HG02943 (cell line): ENCODE data around the gene HPN.
A peak's percentile ranks its signal among the peaks of the same experiment; 100 is the strongest.

Experiments used
- ATAC-seq: cut with Tn5 transposase; IDR thresholded peaks from one replicate; pipeline ENCODE4 v1.9.1; 2021; ENCODE audit warnings: mild to moderate bottlenecking, low read depth, moderate library complexity; ENCODE audit not compliant: unreplicated experiment

Gene HPN

DNA sequence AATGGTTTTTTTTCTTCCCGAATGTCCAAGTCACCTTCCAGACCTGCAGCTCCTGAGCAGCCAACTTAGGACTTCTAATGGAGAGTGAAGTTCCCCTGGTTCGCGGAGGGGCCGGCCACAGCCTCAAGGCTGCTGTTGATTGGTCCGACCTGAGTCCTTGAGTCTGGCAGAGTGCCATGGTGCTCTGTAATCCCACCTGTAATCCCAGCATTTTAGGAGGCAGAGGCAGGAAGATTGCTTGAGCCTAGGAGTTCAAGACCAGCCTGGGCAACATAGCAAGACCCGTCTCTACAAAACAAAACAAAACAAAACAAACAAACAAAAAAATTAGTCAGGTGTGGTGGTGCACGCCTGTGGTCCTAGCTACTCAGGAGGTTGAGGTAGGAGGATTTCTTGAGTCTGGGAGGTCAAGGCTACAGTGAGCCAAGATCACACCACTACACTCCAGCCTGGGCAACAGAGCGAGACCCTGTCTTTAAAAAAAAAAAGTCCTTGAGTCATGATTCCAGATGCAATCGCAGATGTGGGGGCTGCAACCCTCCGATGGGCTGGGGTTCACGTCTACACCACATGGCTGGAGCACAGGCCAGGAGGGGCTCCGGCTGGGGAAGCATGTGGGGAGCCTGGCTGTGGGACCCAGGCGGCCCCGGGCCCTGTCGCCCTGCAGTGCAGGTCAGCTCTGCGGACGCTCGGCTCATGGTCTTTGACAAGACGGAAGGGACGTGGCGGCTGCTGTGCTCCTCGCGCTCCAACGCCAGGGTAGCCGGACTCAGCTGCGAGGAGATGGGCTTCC lies 17.7 kb downstream of the HPN start:
- ATAC-seq = no peak

DNA sequence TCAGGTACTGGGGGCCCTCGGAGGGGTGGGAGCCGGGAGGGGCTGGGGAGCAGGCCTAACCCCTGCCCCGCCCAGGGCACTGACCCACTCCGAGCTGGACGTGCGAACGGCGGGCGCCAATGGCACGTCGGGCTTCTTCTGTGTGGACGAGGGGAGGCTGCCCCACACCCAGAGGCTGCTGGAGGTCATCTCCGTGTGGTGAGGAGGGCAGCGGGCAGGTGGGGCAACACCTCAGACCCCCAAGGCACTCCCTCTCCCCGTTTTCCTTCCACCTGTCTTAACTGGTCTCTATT lies 18.2 kb downstream of the HPN start:
- no peak for ATAC-seq

DNA sequence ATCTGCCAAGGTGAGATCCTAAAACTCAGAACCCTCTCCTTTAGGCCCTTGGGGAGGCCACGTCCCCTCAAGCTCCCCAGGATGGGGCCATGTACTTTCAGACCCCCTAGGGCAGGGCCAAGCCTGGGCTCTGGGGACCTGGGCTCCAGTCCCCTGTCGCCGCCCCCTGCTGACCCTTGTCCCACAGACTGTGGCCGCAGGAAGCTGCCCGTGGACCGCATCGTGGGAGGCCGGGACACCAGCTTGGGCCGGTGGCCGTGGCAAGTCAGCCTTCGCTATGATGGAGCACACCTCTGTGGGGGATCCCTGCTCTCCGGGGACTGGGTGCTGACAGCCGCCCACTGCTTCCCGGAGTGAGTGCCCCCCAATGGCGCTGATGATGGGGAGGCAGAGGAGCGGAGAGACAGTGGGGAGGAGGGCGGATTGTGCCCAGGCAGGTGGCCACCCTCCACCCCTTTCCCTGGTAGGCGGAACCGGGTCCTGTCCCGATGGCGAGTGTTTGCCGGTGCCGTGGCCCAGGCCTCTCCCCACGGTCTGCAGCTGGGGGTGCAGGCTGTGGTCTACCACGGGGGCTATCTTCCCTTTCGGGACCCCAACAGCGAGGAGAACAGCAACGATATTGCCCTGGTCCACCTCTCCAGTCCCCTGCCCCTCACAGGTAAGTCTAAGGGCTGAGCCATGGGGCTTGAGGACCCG lies 18.8 kb downstream of the HPN start:
- no peak for ATAC-seq

DNA sequence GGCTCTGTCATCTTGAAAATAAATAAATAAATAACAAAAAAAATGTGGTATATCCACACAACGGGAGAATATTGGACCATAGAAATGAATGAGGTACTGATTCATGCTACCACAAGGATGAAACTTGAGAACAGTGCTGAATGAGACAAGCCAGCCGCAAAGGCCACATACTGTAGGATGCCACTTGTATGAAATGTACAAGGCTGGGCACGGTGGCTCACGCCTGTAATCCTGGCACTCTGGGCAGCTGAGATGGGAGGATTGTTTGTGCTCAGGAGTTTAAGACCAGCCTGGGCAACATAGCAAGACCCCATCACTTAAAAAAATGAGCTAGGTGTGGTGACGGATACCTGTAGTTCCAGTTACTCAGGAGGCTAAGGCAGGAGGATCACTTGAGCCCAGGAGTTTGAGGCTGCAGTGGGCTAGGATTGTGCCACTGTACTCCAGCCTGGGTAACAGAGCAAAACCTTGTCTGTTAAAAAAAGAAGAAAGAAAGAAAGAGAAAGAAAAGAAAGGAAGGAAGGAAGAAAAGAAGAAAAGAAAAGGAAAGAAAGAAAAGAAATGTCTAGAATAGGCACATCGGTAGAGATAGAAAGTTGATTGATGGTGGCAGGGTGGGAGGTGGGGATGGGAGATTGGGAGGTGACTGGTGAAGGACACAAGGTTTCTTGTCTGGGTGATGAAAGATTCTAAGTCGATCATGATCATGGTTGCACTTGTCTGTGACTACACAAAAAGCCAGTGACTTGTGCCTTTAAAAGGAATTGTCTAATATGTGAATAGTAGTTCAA lies 20.3 kb downstream of the HPN start:
- ATAC-seq = no peak

DNA sequence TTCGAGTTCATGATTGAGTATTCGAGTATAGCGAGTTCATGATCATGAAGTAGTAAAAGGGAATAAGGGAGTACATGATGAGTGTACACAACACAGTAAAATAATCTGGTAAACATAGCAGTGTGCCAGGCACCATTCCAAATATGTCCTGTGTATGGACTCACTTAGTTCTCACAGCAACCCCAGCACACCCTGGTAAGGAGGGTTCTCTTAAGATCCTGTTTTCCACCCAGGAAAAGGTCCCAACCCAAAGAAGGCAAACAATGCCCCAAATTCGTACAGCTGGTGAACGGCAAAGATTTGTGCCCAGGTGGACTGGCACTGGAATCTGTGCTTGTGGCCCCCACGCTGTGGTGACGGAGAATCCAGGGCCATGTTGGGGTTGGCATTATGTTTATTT lies 21.4 kb downstream of the HPN start:
- ATAC-seq = no peak

DNA sequence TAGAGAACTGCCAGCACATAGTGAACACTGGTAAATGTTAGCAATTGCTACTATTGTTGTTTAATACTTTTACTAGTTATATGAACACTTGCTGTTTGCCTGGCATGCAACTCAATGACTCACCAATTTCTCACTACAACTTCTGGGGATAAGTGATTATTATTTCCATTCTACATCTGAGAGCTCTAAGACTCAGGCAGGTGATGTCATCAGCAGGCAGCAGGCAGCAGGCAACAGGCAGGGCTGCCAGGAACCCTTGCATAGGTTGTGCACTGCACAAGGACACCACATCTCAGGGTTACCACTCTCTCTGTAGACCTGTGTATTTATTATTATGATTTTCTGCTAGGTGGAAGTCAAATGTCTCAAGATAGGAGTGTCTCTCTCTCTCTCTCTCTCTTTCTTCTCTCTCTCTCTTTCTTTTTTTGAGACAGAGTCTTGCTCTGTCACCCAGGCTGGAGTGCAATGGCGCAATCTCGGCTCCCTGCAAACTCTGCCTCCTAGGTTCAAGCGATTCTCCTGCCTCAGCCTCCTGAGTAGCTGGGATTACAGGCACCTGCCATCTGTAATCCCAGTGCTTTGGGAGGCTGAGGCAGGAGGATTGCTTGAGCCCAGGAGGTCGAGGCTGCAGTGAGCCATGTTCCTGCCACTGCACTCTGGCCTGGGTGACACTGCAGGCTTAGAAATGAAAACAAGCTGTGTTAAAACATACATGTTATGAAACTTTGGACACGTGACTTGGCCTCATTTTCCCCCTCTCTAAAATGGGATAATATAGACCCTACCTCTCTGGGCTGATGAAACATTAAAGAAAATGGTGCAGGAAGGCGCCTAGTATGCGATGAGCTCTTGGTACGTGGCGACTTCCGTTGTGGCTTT lies 22.7 kb downstream of the HPN start:
- no peak for ATAC-seq

DNA sequence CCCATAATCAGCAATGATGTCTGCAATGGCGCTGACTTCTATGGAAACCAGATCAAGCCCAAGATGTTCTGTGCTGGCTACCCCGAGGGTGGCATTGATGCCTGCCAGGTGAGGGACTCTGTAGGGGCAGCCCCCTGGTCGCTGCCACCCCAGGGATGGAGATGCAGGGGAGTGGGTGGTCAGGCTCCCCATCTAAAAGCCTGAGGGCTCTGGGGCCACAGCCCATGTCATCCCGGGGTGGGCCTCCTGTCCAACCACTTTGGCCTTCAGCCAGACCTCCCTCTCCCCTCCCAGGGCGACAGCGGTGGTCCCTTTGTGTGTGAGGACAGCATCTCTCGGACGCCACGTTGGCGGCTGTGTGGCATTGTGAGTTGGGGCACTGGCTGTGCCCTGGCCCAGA lies 24.1 kb downstream of the HPN start:
- no peak for ATAC-seq

DNA sequence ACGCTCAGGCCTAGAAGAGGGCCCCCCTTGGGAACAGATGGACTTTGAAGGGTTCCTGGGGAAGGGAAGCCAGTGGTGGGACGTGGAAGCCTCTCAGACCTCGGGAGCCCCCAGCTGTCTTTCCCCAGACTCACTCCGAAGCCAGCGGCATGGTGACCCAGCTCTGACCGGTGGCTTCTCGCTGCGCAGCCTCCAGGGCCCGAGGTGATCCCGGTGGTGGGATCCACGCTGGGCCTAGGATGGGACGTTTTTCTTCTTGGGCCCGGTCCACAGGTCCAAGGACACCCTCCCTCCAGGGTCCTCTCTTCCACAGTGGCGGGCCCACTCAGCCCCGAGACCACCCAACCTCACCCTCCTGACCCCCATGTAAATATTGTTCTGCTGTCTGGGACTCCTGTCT lies 24.6 kb downstream of the HPN start:
- ATAC-seq = no peak

DNA sequence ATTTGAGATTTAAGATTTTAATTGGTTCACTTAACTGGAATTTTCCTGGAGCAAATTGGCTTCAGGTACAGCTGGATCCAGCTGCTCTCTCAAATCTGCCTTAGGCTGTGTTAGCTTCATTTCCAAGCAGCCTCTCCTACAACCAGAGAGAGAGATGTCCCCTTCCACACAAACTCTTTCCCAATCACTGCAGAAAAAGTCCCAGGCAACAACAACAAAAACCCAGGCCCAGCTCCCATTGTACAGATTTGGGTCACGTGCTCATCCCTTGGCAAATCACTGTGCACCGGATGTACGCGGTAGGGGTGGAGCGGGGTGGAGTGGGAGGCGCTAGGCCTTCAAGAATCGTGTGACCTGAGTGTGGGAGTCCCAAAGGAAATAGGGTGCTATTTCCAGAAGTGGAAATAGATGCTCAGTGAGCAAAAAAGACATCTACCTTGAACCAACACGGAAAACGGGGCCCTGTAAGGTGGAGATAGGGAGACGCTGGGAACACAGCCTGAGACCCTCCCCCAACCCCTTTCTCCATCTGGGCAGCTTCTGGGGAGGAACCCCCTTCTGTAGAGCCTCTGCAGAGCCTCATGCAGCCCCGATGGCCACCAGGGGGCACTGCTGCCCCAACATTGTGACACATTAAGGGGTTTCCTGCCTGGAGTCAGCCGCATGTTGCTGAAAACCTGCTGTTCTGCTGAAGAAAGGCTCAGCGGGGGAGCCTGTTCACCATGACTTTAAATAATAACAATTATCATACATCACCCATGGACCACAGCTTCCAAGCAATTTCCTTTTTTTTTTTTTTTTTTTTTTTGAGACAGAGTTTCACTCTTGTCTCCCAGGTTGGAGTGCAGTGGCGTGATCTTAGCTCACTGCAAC lies 25.4 kb downstream of the HPN start:
- ATAC-seq = peak; percentile 86

DNA sequence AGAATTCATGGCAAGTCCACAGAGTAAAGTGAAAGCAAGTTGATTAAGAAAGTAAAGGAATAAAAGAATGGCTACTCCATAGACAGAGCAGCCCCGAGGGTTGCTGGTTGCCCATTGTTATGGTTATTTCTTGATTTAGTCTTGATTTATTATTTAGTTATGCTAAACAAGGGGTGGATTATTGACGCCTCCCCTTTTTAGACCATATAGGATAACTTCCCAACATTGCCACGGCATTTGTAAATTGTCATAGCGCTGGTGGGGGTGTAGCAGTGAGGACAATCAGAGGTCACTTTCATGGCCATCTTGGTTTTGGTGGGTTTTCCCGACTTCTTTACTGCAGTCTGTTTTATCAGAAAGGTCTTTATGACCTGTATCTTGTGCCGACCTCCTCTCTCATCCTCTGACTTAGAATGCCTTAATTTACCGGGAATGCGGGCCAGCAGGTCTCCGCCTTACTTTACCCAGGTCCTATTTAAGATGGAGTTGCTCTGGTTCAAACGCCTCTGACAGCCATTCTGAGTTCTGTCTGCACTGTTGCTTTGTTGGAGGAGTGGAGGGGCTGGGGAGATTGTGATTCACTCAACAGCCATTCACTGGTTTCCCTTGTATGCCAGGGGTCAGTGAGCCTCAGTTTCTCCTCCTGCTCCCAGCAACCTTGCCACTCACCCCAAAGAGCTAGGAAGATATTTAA lies 27.6 kb downstream of the HPN start:
- ATAC-seq = no peak

DNA sequence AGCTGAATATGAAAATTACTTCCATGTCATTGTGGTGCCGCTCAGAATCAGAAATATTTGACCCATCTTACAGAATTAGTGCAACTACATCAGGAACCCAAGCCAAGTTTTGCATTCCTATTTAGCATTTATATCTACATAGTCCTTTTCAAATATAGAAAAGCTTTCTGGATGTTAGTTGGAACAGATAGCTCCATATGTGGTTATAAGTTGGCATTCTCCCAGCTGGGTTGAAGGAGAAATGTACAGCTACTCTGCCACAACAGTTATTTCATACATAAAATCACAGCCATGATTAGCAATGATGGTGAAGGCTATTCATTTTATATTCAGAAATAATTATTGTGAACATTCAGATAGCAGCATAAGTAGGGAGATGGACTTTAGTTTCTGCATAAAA lies 28.2 kb downstream of the HPN start:
- ATAC-seq = no peak

DNA sequence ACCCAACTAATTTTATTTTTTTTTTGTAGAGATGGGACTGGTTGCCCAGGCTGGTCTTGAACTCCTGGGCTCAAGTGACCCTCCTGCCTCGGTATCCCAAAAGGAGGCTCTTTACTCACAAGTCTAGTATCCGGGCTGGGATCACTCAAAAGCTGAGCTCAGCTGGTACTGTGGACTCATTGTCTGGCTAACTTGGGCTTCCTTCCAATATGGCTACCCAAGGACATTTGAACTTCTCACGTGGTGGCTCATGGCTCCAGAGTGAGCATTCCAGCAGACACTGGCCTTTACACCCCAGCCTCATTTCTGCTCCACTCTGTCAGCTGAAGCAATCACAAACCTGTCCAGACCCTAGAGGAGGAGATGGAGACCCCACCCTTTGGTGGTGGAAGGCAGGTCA lies 28.9 kb downstream of the HPN start:
- ATAC-seq = no peak

DNA sequence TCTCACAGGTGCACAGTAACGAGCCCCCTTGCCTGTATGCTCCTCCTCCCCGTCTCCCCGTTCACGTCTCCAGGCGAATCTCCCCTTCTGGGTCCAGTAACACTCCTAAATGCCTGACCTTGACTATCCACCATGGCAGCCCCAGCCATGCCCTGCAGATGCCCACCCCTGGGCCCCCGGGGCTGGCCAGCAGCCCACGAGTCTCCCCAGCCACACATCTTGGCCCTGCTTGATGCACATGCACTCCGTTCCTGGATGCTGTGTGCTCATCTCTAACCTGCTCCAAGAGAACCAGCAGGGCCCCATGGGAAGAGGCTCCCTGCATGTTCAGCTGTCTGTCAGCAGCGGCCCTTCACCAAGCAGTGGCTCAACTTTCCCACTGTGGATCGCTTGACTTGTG lies 32.0 kb downstream of the HPN start:
- ATAC-seq = no peak

DNA sequence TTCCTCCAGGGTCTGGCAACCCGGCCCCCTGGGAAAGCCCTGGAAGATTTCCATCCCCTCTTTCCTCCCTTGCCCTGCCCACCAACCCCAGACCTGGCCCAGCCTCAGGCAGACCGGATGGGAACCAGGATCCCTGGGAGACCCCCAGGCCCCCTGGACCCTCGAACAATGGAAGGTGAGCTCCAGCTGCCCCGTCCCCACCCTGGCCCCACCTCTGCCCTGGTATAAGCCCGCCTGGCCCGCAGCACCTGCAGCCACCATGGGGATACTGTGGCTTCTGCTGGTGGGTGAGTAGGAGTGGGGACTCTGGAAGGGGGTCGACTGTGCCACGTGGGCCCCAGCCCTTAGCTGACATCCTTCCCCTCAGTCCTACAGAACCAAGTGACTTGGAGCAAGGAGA lies 32.4 kb downstream of the HPN start:
- ATAC-seq = no peak

DNA sequence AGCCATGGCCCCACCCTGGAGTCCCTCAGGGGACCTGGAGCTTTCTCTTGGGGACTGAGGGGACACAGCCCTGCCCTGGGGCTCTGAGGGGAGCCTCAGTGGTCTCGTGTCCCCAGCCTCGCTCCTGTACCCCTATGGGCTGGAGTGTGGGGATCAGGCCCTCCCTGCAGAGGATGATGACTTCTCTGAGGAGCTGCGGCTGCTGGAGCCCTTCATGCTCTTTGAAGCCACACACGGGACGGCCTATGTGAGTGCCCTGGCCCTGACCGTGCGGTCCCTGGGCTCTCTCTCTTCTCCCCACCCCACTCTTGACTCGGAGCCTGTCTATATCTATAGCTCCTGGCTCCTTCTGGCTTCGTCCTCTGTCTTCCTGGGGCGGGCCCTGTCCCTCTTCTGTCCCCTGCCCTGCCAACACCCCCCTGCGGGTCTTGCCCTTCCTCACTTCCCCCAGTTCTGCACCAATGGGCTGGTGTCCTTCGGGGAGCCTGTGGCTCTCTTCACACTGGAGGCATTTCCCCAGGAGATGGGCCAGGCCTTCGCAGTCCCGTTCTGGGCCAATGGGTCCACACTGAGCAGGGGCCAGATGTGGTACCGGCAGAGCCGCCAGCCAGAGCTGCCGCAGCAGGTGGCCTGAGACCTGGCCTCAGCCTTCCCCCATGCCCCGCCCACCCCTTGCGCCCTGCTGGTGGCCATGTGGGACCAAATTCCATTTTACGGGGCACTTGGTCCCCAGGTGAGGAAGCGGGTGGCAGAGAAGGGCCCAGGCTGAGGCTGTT lies 33.1 kb downstream of the HPN start:
- ATAC-seq = no peak

DNA sequence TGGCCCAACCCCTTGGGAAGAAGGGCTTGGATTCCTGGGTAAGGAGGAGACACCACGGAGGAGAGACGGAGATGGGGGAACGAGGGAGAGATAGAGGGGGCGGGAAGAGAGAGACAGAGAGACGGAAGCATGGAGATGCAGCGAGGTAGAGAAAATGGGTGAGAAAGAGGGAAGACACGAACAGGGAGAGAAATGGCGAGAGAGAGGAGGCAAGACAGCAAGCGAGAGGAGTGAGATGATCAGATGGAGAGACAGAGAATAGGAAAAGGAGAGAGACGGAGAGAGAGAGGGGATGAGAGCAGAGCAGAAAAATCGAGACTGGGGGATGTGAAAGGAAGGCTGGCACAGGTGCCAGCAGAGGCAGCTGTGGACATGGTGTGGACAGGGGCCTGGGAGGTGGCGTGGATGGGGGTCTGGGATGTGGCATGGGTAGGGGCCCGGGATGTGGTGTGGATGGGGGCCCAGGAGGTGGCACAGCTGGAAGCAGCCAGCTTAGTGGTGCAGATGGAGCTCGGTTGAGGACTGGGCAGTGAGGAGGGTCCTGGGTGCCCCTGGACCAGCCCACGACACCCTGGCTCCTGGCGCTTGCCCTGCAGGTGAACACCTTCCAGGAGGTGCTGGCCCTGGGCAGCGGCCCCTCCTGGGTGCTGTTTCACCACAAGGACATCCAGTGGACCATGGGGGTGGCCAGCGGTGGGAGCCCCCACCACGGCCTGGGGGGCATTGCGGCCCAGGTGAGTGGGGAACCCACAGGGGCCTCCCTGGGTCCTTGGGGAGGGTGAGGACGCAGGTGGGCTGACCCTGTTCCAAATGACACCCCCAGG lies 33.9 kb downstream of the HPN start:
- no peak for ATAC-seq

DNA sequence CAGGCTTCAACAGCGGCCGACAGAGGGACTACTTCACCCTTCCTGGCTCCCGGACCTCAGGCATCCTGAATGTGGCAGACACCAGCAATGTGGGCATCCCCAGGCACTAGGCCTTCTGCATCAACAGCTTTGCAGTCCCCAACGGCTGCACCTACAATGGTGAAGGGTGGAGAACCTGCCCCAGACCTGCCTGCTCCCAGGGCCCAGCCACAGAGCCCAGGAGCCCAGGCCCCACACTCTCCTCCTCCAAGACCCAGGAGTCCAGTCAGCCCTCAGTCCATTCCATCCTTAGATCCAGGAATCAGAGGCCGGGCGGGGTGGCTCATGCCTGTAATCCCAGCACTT lies 34.5 kb downstream of the HPN start:
- ATAC-seq = no peak

DNA sequence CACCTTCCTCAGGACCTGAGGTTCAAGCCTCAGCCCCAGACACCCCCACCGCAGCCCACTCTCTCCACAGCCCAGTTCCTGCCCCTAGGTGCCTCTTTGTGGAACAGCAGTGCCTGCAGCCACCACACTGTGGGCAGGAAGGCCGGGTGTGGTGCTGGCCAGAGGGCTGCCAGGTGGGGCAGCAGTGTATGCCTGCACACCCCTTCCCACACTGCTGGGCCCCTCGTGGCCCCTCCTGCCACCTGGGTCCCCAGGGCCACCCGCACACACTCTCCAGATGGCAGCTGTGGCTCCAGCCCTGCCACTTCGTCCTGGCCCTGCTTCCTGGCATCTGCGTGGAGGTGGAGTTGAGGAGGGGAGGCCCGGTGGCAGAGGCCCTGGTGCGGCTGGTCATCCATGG lies 35.1 kb downstream of the HPN start:
- no peak for ATAC-seq
